ENCODE measurements around the gene LDHAL6B. TPM values are rescaled to one million over a fixed set of nuclear protein-coding genes. Genes with fewer than 3 reads are reported as not detected.

The LDHAL6B gene
- total and polyA plus RNA-seq, 2 experiments from 2014 or later = not detected

DNA sequence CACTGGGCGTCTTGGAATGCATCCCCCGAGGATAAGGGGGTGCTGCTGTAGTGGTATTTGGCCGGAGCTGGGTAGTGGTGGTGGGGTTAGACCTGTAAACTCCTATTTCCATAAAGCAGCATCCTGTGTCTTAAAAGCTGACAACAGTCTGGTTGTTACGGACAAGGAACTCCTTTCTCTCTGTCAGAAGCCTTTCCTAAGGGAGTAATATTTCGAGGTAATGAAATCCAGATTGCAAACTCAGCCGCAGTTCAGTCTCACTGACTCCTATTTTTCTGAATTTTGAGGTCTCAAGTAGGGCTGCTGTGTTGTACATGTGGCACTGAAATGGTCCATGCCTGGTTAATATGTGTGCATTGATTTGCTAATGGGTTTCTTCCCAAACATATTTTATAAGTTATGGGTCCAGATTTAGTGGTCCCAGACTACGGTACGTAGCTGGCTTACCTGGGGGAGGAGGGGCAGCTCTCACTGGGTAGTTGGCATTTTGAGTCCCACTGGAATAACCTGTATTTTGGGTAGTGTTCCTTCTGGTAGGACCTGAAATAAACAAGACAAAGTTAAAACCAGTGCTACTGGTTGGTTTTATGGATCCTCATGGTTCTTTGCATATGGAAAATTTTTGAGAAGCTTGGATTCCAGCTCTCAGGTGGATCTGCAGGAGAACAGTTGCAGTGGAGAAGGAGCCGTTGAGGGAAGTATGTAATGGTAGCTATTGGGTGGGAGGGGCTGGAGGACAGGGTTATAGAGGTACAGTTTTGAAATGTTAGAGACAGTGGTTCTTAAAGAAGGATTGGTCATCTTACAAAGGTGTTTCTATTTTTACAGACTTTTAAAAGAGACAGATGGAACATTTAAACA, 48.6 kb upstream of the LDHAL6B start (continued):
- TF ChIP-seq CTCF (conservative IDR thresholded peaks at IDR 0.05; ENCODE audit: low read depth in 2 of 2) (no peak), EZH2 (IDR thresholded peaks at IDR 0.05; ENCODE audit: low read depth, unreplicated experiment) (no peak), CREB1 (CRISPR knock-in tag; IDR thresholded peaks at IDR 0.05; ENCODE audit: low read depth) (no peak), STAT1 (IDR thresholded peaks at IDR 0.05; ENCODE audit: unreplicated experiment) (no peak)
- TF ChIP-seq, protein P1, sequence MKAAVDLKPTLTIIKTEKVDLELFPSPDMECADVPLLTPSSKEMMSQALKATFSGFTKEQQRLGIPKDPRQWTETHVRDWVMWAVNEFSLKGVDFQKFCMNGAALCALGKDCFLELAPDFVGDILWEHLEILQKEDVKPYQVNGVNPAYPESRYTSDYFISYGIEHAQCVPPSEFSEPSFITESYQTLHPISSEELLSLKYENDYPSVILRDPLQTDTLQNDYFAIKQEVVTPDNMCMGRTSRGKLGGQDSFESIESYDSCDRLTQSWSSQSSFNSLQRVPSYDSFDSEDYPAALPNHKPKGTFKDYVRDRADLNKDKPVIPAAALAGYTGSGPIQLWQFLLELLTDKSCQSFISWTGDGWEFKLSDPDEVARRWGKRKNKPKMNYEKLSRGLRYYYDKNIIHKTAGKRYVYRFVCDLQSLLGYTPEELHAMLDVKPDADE (IDR thresholded peaks at IDR 0.05) = no peak

DNA sequence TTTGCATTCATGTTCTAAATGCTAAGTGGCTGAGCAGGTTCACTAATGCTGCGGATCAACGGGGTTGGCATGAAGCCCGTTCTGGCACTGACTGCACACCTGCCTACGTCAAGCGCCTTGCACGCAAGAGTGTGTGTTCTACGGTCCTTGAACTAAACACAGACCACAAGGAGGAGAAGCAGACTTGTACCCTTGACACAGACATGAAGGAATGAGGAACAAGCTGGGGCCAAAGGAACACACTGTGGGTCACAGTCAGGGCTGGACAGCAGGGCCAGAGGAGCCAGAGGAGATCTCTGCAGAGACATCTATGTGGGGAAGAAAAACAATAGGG, 48.0 kb upstream of the LDHAL6B start:
- no peak overlapping the region for H3K27ac Mint-ChIP-seq

More for the DNA sequence above, 48.0 kb upstream of the LDHAL6B start:
- peaks cover 5% of the 10 kb centered on the region; the same call in 1 of the 3 replicates for H3K4me1 Mint-ChIP-seq
- Histone ChIP-seq H3K27me3 (ENCODE audit: insufficient read depth) (no peaks in the 10 kb centered on the region), H3K79me2 (replicated peaks; ENCODE audit: insufficient read depth) (no peaks in the 10 kb centered on the region), H2AFZ (no peak overlapping the region), H3K4me2 (no peak overlapping the region), H3K9me2 (ENCODE audit: insufficient read depth) (no peaks in the 10 kb centered on the region), H4K20me1 (replicated peaks; ENCODE audit: insufficient read depth) (no peaks in the 10 kb centered on the region; the same call in 1 of the 2 replicates), H3K4me3 (no peak overlapping the region), H3K36me3 (ENCODE audit: insufficient read depth) (peaks cover 19% of the 10 kb centered on the region), H3K27ac (ENCODE audit: low read depth) (no peak overlapping the region), H3K4me1 (ENCODE audit: insufficient read depth) (no peaks in the 10 kb centered on the region), H3F3A (replicated peaks; ENCODE audit: low read depth) (no peaks in the 10 kb centered on the region)
- no peaks in the 10 kb centered on the region for H3K9me3 Mint-ChIP-seq
- peaks cover 12% of the 10 kb centered on the region for H3K27me3 Mint-ChIP-seq (ENCODE audit: insufficient read depth, low read depth, poor library complexity)
- DNase-seq (ENCODE audit: low spot score) (no peak), ATAC-seq (no peak)
- no peak for TF ChIP-seq POLR2AphosphoS5 (IDR thresholded peaks at IDR 0.05; ENCODE audit: low read depth)
- no peak for TF ChIP-seq NANOG (IDR thresholded peaks at IDR 0.05; ENCODE audit: borderline replicate concordance)
- TF ChIP-seq EZH2 (IDR thresholded peaks at IDR 0.05; ENCODE audit: low read depth, unreplicated experiment) = no peak
- TF ChIP-seq, protein P2, sequence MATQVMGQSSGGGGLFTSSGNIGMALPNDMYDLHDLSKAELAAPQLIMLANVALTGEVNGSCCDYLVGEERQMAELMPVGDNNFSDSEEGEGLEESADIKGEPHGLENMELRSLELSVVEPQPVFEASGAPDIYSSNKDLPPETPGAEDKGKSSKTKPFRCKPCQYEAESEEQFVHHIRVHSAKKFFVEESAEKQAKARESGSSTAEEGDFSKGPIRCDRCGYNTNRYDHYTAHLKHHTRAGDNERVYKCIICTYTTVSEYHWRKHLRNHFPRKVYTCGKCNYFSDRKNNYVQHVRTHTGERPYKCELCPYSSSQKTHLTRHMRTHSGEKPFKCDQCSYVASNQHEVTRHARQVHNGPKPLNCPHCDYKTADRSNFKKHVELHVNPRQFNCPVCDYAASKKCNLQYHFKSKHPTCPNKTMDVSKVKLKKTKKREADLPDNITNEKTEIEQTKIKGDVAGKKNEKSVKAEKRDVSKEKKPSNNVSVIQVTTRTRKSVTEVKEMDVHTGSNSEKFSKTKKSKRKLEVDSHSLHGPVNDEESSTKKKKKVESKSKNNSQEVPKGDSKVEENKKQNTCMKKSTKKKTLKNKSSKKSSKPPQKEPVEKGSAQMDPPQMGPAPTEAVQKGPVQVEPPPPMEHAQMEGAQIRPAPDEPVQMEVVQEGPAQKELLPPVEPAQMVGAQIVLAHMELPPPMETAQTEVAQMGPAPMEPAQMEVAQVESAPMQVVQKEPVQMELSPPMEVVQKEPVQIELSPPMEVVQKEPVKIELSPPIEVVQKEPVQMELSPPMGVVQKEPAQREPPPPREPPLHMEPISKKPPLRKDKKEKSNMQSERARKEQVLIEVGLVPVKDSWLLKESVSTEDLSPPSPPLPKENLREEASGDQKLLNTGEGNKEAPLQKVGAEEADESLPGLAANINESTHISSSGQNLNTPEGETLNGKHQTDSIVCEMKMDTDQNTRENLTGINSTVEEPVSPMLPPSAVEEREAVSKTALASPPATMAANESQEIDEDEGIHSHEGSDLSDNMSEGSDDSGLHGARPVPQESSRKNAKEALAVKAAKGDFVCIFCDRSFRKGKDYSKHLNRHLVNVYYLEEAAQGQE (IDR thresholded peaks at IDR 0.05; ENCODE audit: unreplicated experiment) = no peak
- TF ChIP-seq, protein P1 (IDR thresholded peaks at IDR 0.05) = no peak
- no peak for TF ChIP-seq EZH2phosphoT487 (IDR thresholded peaks at IDR 0.05; ENCODE audit: unreplicated experiment)
- TF ChIP-seq STAT1 (IDR thresholded peaks at IDR 0.05; ENCODE audit: unreplicated experiment) = no peak
- TF ChIP-seq JUNB (IDR thresholded peaks at IDR 0.05; ENCODE audit: unreplicated experiment) = no peak
- TF ChIP-seq CTCF (conservative IDR thresholded peaks at IDR 0.05; ENCODE audit: low read depth in 2 of 2) = no peak
- H3K4me3 Mint-ChIP-seq = no peak overlapping the region
- peaks cover 39% of the 10 kb centered on the region for H3K36me3 Mint-ChIP-seq (ENCODE audit: low read depth)
